NCI-H2171 treated with DMSO at 0.1 percent for 48 hours (cell line): Measurements from ENCODE around the gene WNT5A.

Experiments used
- DNase-seq: peaks from one replicate; lab custom pipeline; 2025; lab: John Stamatoyannopoulos, UW

The WNT5A gene

GRCh38 chr3:55486857-55487380 is at the start of gene WNT5A:
Gene WNT5A (minus strand): TSS chr3:55487306. CDS start chr3:55486985, 321 bp downstream.
- no peak for DNase-seq

GRCh38 chr3:55534876-55535275 is 47.8 kb upstream of the WNT5A start:
- DNase-seq: no peak

- DNase-seq: no peak
These were observed 45.7 kb upstream of the WNT5A start for GRCh38 chr3:55532806-55533205.

GRCh38 chr3:55531321-55531720 is 44.2 kb upstream of the WNT5A start:
- no peak for DNase-seq

- no peak for DNase-seq
These were observed 40.3 kb upstream of the WNT5A start for GRCh38 chr3:55527361-55527760.

- DNase-seq: no peak
These were observed 39.4 kb upstream of the WNT5A start for GRCh38 chr3:55526332-55527030.

- no peak for DNase-seq
These were observed 38.3 kb upstream of the WNT5A start for GRCh38 chr3:55525436-55525835.

- DNase-seq: no peak
These were observed 37.6 kb upstream of the WNT5A start for GRCh38 chr3:55524565-55525244.

GRCh38 chr3:55523471-55523870 is 36.4 kb upstream of the WNT5A start:
- no peak for DNase-seq

GRCh38 chr3:55521738-55522421 is 34.8 kb upstream of the WNT5A start:
- DNase-seq: no peak

- DNase-seq: no peak
These were observed 34.1 kb upstream of the WNT5A start for GRCh38 chr3:55521064-55521737.

GRCh38 chr3:55519019-55519418 is 31.9 kb upstream of the WNT5A start:
- no peak for DNase-seq

GRCh38 chr3:55518451-55518850 is 31.3 kb upstream of the WNT5A start:
- DNase-seq: no peak

GRCh38 chr3:55516392-55517030 is 29.4 kb upstream of the WNT5A start:
- DNase-seq: no peak

GRCh38 chr3:55515550-55516246 is 28.6 kb upstream of the WNT5A start:
- DNase-seq: no peak

- DNase-seq: no peak
These were observed 27.9 kb upstream of the WNT5A start for GRCh38 chr3:55514962-55515361.

- no peak for DNase-seq
These were observed 25.7 kb upstream of the WNT5A start for GRCh38 chr3:55512571-55513343.

GRCh38 chr3:55511895-55512570 is 24.9 kb upstream of the WNT5A start:
- no peak for DNase-seq

- no peak for DNase-seq
These were observed 21.2 kb upstream of the WNT5A start for GRCh38 chr3:55508335-55508734.

GRCh38 chr3:55507808-55508207 is 20.7 kb upstream of the WNT5A start:
- no peak for DNase-seq
